ENCODE results near the gene WASL.

DNA sequence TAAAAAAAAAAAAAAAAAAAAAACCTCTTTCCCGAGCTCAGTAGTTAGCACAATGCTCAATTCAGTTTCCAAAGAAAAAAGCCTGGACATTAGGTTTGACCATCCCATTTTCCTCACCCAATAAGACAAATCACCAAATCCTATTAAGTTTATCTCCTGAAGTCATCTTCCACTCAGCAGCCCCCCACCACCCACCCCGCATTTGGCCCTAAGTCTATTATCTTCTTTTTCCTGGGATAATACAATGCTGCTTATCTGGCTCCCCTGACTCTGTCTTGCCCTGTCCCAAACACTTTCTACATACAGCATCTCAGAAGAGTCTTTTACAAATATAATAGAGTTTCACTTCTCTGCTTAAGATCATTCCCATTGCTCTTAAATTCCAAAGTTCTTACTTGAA, 110.9 kb downstream of the WASL start:
- TF ChIP-seq, protein P1, sequence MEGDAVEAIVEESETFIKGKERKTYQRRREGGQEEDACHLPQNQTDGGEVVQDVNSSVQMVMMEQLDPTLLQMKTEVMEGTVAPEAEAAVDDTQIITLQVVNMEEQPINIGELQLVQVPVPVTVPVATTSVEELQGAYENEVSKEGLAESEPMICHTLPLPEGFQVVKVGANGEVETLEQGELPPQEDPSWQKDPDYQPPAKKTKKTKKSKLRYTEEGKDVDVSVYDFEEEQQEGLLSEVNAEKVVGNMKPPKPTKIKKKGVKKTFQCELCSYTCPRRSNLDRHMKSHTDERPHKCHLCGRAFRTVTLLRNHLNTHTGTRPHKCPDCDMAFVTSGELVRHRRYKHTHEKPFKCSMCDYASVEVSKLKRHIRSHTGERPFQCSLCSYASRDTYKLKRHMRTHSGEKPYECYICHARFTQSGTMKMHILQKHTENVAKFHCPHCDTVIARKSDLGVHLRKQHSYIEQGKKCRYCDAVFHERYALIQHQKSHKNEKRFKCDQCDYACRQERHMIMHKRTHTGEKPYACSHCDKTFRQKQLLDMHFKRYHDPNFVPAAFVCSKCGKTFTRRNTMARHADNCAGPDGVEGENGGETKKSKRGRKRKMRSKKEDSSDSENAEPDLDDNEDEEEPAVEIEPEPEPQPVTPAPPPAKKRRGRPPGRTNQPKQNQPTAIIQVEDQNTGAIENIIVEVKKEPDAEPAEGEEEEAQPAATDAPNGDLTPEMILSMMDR (IDR thresholded peaks at IDR 0.05; ENCODE audit: low read length) = no peak
- no peak for TF ChIP-seq EZH2 (IDR thresholded peaks at IDR 0.05; ENCODE audit: borderline replicate concordance, low read length)
